CD4-positive, alpha-beta T cell (primary cell): ENCODE results near the gene PRRC1. TPM values are rescaled to one million over a fixed set of nuclear protein-coding genes. Genes with fewer than 3 reads are reported as not detected.

Source experiments
- ATAC-seq: fragments of 200-7000 bp; cut with Tn5 transposase; one replicate; pipeline ENCODE4 v1.10.0; 2022; ENCODE audit warnings: mild to moderate bottlenecking; ENCODE audit not compliant: poor library complexity
- CTCF ChIA-PET: fragments of 350-600 bp; sonication (Branson Sonifier 250); formaldehyde crosslinking; loops from one replicate; lab custom pipeline; 2021; ENCODE audit warnings: antibody characterized with exemption, inconsistent platforms; lab: Charles Lee
- POLR2A ChIA-PET: fragments of 350-600 bp; sonication (Branson Sonifier 250); formaldehyde crosslinking; loops from one replicate; lab custom pipeline; 2021; ENCODE audit warnings: antibody characterized with exemption, inconsistent platforms; lab: Charles Lee
- DNase-seq, 14 experiments: peaks; one replicate each; pipeline ENCODE4 v3.0.0-alpha.2; 2013 to 2020; ENCODE audit warnings: mixed read lengths in 2 of 14
- H3K27ac ChIP-seq, 2 donors: one replicate each; pipeline versions ENCODE4 v1.5.1 to v1.7.0; 2013; ENCODE audit warnings: low read length in 2 of 2, low read depth in 1 of 2, mild to moderate bottlenecking in 1 of 2
- H3K27me3 ChIP-seq, 2 experiments: 1 replicate in 1 of 2; 2 replicates in 1 of 2; pipeline versions ENCODE4 v1.6.1 to v1.7.0; 2013; ENCODE audit warnings: low read length in 2 of 2, control low read depth in 1 of 2, mild to moderate bottlenecking in 1 of 2, moderate library complexity in 1 of 2; ENCODE audit not compliant: insufficient read depth in 2 of 2, control insufficient read depth in 1 of 2
- H3K36me3 ChIP-seq: one replicate; pipeline ENCODE4 v1.6.1; 2013; ENCODE audit warnings: low read length, control low read depth; ENCODE audit not compliant: insufficient read depth
- H3K4me1 ChIP-seq: one replicate; pipeline ENCODE4 v1.6.1; 2013; ENCODE audit warnings: low read length, control low read depth; ENCODE audit not compliant: insufficient read depth
- H3K4me3 ChIP-seq: one replicate; pipeline ENCODE4 v1.5.1; 2013; ENCODE audit warnings: mild to moderate bottlenecking, low read length, moderate library complexity
- H3K9me3 ChIP-seq, 2 experiments: 1 replicate in 1 of 2; 2 replicates in 1 of 2; pipeline versions ENCODE4 v1.6.1 to v1.7.0; 2013; ENCODE audit warnings: low read length in 2 of 2, mild to moderate bottlenecking in 2 of 2, control low read depth in 1 of 2, moderate library complexity in 1 of 2; ENCODE audit not compliant: control insufficient read depth in 1 of 2, insufficient read depth in 1 of 2
- H3K27ac Mint-ChIP-seq: one replicate; pipeline ENCODE4 v1.8.0; 2020; ENCODE audit warnings: mixed read lengths
- H3K27me3 Mint-ChIP-seq: one replicate; pipeline ENCODE4 v1.8.0; 2021; ENCODE audit warnings: mixed read lengths
- H3K36me3 Mint-ChIP-seq: one replicate; pipeline ENCODE4 v1.8.0; 2021; ENCODE audit warnings: low read depth, mixed read lengths
- H3K4me1 Mint-ChIP-seq: one replicate; pipeline ENCODE4 v1.8.0; 2021; ENCODE audit warnings: low read depth, mixed read lengths
- H3K4me3 Mint-ChIP-seq: one replicate; pipeline ENCODE4 v1.8.0; 2020; ENCODE audit warnings: mild to moderate bottlenecking, mixed read lengths
- H3K9me3 Mint-ChIP-seq: one replicate; pipeline ENCODE4 v1.8.0; 2020; ENCODE audit warnings: mixed read lengths
- intact Hi-C, 2 experiments: fragments of 100-400 bp; cut with DNase I in 1 of 2; cut with micrococcal nuclease in 1 of 2; formaldehyde crosslinking; loops; one replicate each; pipeline versions ENCODE4 v1.15.1 to v1.9.0; 2023 to 2025; cut with DNase I, micrococcal nuclease
- total RNA-seq, 174 experiments: library from RNA in 2 of 174; stranded (reverse) in 2 of 174; gene quantifications; one replicate each; pipeline ENCODE4 v1.2.3 and lab custom pipeline; 2021 to 2026
- TF ChIP-seq, protein P1 (sequence below): fragments of 200-600 bp; IDR thresholded peaks from one replicate; pipeline ENCODE4 v1.8.0; 2022; ENCODE audit warnings: antibody characterized with exemption, mild to moderate bottlenecking

PRRC1 gene
- total RNA-seq, 2 experiments from 2014 or later = 32.0 to 33.8 TPM

DNA sequence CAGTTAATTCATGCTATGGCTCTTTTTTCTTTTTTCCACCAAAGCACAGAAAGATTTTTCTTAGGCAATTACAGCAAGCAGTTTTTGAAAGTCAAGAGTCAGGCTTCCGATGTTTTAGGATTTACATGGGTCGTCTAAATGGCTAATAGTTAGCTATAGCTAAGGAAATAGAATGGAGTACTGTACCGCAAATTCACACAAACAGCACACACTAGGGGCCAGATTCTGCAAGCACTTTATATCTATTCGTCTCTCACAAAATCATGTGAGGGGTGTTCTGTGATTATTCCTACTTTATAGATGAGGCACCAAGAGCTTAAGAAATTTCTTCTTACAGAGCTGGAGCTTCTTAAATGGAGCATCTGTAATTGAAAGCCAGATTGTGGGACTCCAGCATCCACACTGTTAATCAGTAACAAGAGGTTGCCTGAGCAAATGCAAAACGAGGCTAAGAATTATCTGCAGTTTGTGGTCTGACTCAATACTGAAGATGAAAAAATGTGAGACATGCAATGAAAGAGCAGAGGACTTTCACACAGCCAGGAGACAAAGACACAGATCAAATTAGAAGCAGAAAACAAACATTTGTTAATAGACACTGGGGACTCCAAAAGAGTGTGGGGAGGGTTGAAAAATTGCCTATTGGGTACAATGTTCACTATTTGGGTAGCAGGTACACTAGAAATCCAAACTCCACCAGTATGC is 68.8 kb downstream of the PRRC1 start:
- intact Hi-C loops = no loop called here
- Histone ChIP-seq H3K27me3 (no peaks in the 10 kb centered on the region), H3K27ac (no peak overlapping the region), H3K36me3 (no peaks in the 10 kb centered on the region), H3K4me3 (no peak overlapping the region), H3K9me3 (no peaks in the 10 kb centered on the region), H3K4me1 (no peaks in the 10 kb centered on the region)
- Mint-ChIP-seq H3K27ac (no peak overlapping the region), H3K36me3 (no peaks in the 10 kb centered on the region), H3K4me3 (no peak overlapping the region), H3K4me1 (no peaks in the 10 kb centered on the region), H3K9me3 (no peaks in the 10 kb centered on the region), H3K27me3 (no peaks in the 10 kb centered on the region)
- ChIA-PET CTCF (no interaction called here), POLR2A (no interaction called here)
- TF ChIP-seq, protein P1, sequence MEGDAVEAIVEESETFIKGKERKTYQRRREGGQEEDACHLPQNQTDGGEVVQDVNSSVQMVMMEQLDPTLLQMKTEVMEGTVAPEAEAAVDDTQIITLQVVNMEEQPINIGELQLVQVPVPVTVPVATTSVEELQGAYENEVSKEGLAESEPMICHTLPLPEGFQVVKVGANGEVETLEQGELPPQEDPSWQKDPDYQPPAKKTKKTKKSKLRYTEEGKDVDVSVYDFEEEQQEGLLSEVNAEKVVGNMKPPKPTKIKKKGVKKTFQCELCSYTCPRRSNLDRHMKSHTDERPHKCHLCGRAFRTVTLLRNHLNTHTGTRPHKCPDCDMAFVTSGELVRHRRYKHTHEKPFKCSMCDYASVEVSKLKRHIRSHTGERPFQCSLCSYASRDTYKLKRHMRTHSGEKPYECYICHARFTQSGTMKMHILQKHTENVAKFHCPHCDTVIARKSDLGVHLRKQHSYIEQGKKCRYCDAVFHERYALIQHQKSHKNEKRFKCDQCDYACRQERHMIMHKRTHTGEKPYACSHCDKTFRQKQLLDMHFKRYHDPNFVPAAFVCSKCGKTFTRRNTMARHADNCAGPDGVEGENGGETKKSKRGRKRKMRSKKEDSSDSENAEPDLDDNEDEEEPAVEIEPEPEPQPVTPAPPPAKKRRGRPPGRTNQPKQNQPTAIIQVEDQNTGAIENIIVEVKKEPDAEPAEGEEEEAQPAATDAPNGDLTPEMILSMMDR = no peak
- DNase-seq (no peak), ATAC-seq (no peak)

DNA sequence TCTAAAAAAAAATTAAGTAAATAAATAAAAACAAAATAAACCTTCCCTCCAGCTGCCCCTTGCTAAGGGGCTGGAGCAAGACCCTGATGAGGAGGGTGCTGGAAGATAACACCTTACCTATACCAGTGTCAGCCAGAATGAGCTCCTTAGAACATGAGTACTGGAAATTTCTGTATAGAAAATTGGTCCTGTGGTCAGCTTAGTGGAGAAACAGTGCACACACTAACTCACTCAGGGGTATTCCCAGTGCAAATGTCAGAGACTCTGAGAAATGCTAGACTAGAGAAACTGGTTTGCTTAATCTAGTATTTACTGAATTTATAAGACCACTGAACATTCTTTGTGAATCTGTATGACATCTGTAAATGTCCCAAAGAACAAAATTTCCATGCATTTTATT is 69.4 kb downstream of the PRRC1 start:
- Histone ChIP-seq H3K27ac (no peak overlapping the region), H3K4me1 (no peaks in the 10 kb centered on the region), H3K4me3 (no peak overlapping the region), H3K9me3 (no peaks in the 10 kb centered on the region), H3K27me3 (no peaks in the 10 kb centered on the region), H3K36me3 (no peaks in the 10 kb centered on the region)
- no peak for DNase-seq
- ChIA-PET CTCF (no interaction called here), POLR2A (no interaction called here)
- no peak for ATAC-seq
- H3K9me3 Mint-ChIP-seq = no peaks in the 10 kb centered on the region
- no peak overlapping the region for H3K4me3 Mint-ChIP-seq
- H3K36me3 Mint-ChIP-seq = no peaks in the 10 kb centered on the region
- no peak overlapping the region for H3K27ac Mint-ChIP-seq
- TF ChIP-seq, protein P1 = no peak
- no peaks in the 10 kb centered on the region for H3K27me3 Mint-ChIP-seq
- intact Hi-C loops = no loop called here
- no peaks in the 10 kb centered on the region for H3K4me1 Mint-ChIP-seq

DNA sequence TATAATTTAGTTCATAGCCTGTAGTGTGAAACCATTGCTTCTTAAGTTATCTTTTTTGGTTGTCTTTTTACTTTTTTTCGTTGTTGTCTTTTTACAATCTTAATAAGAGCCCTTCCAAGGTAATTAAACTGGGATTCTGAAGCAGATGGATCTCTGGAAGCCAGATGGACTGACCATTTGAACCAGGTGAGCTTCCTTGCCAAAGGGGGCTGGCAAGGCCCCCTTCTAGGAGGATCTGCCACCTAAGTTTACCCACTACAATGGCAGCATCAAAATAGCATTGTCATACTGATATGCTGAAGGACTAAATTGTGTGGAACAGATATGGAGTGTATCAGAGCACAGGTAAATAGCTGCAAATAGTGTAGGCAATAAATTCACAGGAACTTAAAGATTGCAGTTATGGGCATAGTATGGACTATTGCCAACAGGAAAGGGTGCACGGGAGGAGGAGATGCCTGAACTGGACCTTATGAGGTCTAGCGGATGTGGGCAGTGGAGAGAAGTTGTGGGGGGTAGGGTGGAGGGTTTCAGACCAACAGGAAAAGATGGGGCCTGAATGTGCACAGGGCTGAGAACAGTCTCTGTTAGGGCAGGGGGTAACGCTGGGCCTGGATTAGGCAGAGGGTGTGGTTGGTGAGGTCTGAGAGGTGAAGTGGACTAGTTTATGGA is 69.9 kb downstream of the PRRC1 start:
- Histone ChIP-seq H3K27ac (no peak overlapping the region), H3K4me1 (no peaks in the 10 kb centered on the region), H3K4me3 (no peak overlapping the region), H3K36me3 (no peaks in the 10 kb centered on the region), H3K9me3 (no peaks in the 10 kb centered on the region), H3K27me3 (no peaks in the 10 kb centered on the region)
- DNase-seq (no peak), ATAC-seq (no peak)
- Mint-ChIP-seq H3K27me3 (no peaks in the 10 kb centered on the region), H3K27ac (no peak overlapping the region), H3K4me3 (no peak overlapping the region), H3K4me1 (no peaks in the 10 kb centered on the region), H3K36me3 (no peaks in the 10 kb centered on the region), H3K9me3 (no peaks in the 10 kb centered on the region)
- TF ChIP-seq, protein P1 = no peak
- intact Hi-C loops = no loop called here
- CTCF ChIA-PET = no interaction called here
- POLR2A ChIA-PET = no interaction called here
